Measurements from ENCODE around the gene SLC1A1.

Gene SLC1A1

DNA sequence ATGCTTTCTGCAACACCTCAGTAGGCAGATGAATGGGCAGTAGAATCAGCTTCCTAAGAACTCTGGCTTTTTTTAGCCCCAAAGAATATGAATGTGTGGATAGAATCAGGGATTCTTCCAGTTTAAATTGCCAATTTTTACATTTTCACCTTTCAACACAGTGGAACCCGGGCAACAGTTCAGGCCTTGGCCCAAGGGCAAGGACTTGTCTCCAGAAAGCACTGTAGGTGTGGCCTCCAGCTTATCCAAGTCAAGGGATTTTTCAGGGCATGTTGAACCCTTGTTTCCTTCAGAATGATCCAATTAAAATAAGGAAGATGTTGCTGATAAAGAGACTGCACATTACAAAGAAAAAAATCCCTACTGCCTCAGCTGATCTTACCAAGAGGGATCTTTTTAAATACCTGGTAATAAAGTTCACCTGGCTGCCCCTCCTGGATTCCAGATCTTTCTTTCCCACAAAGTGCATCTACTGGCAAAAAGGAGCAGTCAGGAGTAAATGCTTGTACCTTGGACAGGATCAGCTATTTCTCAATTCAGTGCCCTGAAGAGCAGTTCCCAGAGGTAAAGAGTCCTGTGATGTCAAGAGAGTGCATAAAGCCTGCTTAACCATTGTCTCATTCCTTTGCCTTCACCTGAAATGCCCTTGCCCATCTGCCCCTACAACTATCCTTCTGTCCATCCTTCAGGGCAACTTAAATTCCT, 91.7 kb downstream of the SLC1A1 start:
- TF ChIP-seq, protein P1, sequence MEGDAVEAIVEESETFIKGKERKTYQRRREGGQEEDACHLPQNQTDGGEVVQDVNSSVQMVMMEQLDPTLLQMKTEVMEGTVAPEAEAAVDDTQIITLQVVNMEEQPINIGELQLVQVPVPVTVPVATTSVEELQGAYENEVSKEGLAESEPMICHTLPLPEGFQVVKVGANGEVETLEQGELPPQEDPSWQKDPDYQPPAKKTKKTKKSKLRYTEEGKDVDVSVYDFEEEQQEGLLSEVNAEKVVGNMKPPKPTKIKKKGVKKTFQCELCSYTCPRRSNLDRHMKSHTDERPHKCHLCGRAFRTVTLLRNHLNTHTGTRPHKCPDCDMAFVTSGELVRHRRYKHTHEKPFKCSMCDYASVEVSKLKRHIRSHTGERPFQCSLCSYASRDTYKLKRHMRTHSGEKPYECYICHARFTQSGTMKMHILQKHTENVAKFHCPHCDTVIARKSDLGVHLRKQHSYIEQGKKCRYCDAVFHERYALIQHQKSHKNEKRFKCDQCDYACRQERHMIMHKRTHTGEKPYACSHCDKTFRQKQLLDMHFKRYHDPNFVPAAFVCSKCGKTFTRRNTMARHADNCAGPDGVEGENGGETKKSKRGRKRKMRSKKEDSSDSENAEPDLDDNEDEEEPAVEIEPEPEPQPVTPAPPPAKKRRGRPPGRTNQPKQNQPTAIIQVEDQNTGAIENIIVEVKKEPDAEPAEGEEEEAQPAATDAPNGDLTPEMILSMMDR (conservative IDR thresholded peaks at IDR 0.05; ENCODE audit: low read depth, low read length): no peak
- H3K4me3 ChIP-seq (ENCODE audit: low read depth, low read length): no peak overlapping the region
- no peak for DNase-seq (ENCODE audit: low read depth)

DNA sequence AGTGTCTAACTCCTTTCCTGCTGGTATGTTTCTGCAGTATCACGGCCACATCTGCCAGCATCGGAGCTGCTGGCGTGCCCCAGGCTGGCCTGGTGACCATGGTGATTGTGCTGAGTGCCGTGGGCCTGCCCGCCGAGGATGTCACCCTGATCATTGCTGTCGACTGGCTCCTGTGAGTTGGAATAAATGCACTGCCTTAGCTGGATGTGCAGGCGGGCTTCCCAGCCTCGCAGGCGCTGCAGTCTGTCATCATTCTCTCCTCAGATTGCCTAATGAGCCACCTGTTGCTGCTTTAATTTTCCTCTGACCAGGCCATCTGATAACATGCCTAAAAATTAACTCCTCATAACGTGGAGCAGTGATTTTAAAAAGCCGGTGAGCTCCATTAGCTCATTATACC, 92.7 kb downstream of the SLC1A1 start:
- DNase-seq (ENCODE audit: low read depth): no peak
- TF ChIP-seq, protein P1 (conservative IDR thresholded peaks at IDR 0.05; ENCODE audit: low read depth, low read length): no peak
- H3K4me3 ChIP-seq (ENCODE audit: low read depth, low read length): no peak overlapping the region

DNA sequence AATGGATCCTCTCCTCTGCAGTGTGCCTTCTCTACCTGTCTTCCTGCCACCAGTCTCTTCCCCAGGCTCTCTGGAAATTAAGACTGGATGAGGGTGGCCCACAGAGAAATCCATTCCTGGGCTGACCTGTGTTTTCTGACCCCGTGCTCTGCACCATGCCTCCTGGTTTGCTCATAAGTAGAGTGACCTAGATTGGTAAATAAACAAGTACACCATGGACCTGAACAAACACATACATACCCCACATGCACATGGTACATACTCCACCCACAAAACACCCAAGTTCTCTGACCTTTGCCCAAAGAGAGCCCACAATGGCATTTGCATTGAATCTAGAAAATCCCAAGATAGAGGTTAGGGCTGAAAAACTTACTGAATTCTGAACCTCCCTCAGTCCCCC, 94.4 kb downstream of the SLC1A1 start:
- H3K4me3 ChIP-seq (ENCODE audit: low read depth, low read length): no peak overlapping the region
- TF ChIP-seq, protein P1 (conservative IDR thresholded peaks at IDR 0.05; ENCODE audit: low read depth, low read length): no peak
- no peak for DNase-seq (ENCODE audit: low read depth)

DNA sequence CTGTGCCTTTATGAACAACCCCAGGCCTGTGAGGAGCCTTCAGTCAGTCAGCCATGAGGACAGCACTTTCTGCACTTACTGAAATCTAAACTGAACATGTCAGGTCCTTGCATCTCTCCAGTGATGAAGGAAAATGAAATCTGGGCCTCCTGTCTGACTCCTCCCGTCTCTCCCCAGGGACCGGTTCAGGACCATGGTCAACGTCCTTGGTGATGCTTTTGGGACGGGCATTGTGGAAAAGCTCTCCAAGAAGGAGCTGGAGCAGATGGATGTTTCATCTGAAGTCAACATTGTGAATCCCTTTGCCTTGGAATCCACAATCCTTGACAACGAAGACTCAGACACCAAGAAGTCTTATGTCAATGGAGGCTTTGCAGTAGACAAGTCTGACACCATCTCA, 94.9 kb downstream of the SLC1A1 start:
- no peak for DNase-seq (ENCODE audit: low read depth)
- TF ChIP-seq, protein P1 (conservative IDR thresholded peaks at IDR 0.05; ENCODE audit: low read depth, low read length): no peak
- H3K4me3 ChIP-seq (ENCODE audit: low read depth, low read length): no peak overlapping the region

DNA sequence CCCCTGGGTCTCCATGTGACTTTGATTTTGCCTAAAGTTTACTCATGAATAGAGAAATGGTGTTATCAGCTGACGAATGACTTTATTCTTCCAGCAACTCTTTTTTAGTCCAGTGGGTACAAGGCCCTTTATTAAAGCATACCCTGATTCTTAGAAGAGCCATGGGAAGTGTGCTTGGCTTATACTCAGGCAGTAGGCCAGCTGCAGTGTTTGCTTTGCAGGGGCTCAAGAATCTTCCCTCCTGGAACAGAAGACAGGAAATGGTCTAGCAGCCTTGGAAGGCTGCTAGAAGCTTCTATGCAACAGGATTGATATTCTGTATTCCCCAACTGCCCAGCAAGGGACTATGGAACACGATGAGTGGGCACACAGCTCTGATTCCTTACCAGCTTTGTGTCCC, 98.5 kb downstream of the SLC1A1 start:
- no peak overlapping the region for H3K4me3 ChIP-seq (ENCODE audit: low read depth, low read length)
- peak; percentile 39 for DNase-seq (ENCODE audit: low read depth)
- TF ChIP-seq, protein P1 (conservative IDR thresholded peaks at IDR 0.05; ENCODE audit: low read depth, low read length): no peak

DNA sequence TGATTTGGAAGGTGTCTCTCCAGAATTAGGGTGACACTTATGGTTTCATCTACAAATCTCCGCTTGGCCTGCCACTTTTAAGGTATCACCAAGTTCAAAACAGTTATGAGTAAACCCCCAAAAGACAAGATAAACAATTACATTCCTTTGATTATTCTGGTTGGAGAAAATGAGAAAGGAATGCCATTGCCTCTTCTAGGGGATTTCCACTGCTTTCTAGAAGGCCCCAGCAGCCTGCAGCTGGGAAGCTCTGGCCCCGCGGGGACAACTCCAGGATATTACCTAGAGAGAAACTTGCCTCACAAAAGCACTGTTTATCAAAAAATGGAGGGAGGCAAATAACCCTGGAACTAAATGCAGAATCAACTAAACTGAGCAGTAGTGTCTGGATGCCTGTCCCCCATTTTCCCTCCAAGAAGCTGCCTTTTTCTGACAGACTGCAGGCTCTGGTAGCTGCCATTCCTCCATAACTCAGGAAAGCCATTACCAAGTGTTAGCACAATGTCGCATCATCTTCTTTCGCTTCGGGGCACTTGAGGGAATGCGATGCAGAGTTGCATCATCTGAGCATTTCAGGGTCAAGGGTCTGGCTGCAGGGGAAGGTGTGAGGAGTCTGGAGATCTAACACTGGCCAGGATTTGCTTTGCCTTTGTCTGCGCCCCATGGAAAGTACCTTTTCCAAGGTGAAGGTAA, 100.3 kb downstream of the SLC1A1 start:
- H3K4me3 ChIP-seq (ENCODE audit: low read depth, low read length): no peak overlapping the region
- TF ChIP-seq, protein P1 (conservative IDR thresholded peaks at IDR 0.05; ENCODE audit: low read depth, low read length): no peak
- peak; percentile 63 for DNase-seq (ENCODE audit: low read depth)

DNA sequence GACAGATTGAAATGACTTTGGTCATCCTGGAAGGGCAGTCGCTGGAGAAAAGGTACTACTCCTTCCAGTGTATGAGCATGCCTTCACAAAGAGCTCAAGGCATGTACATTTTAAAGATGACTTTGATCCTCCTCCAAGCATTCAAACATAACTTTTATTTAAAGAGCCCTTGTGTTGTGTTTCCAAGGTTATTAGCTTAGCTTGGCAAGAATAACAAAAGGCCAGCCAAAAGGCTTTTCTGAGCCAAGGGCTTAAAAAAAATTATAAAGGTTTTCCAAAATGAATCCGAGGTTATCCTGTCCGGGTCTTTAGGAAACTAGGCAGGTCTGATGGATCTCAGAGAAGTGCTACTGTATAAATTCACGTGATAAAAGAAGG, 100.8 kb downstream of the SLC1A1 start:
- no peak overlapping the region for H3K4me3 ChIP-seq (ENCODE audit: low read depth, low read length)
- TF ChIP-seq, protein P1 (conservative IDR thresholded peaks at IDR 0.05; ENCODE audit: low read depth, low read length): no peak
- DNase-seq (ENCODE audit: low read depth): peak; percentile 17

Measured in choroid plexus epithelial cell (primary cell).